Mammary epithelial cell (primary cell): ENCODE results near the gene NOBOX.

ENCODE experiments used
- CTCF ChIP-seq, 2 donors: IDR thresholded peaks in 1 of 2; conservative IDR thresholded peaks in 1 of 2; 2 replicates each; pipeline ENCODE4 v1.5.1; 2011 to 2012; ENCODE audit warnings: inconsistent platforms in 2 of 2, low read length in 2 of 2, mild to moderate bottlenecking in 2 of 2, control low read depth in 1 of 2, low read depth in 1 of 2; ENCODE audit not compliant: insufficient read depth in 1 of 2; ENCODE audit errors: extremely low read depth in 1 of 2
- EZH2 ChIP-seq: IDR thresholded peaks from 2 replicates; pipeline ENCODE4 v1.6.1; 2012; ENCODE audit warnings: low read length, inconsistent platforms, borderline replicate concordance

DNA sequence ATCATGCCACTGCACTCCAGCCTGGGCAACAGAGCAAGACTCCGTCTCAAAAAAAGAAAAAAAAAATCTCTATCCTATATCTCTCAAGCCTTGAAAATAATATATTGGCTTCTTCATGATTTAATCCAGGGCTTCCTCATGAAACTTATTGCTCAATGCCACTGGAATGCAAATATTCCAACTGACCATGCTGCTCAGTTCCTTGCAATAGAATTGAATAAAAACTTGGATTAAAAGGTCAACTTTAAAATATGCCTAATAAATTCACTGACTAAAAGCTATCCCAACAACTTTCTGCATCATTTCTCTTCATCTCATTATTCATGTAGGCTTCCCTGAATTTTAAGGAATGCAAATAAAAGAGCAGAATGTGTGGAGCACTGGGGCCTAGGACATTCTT lies 42.1 kb upstream of the NOBOX start:
- TF ChIP-seq CTCF (conservative IDR thresholded peaks at IDR 0.05 in 1 of 2, IDR thresholded peaks at IDR 0.05 in 1 of 2; ENCODE audit: extremely low read depth in 1 of 2, insufficient read depth in 1 of 2, low read depth in 1 of 2, low read length in 2 of 2) (no peak), EZH2 (no peak)
